ENCODE data around the gene TCF7L1. TPM values are rescaled to one million over a fixed set of nuclear protein-coding genes. Genes with fewer than 3 reads are reported as not detected.

The TCF7L1 gene
- polyA plus RNA-seq, 1 donor (not counting 4 experiments of a cell fraction or from before 2014, with no cell fraction given), result 1.0 TPM

- Histone ChIP-seq H3K9me3 (ENCODE audit: control insufficient read depth, low read depth, low read length) (no peaks in the 10 kb centered on the region), H3K79me2 (ENCODE audit: control insufficient read depth, insufficient read depth, low read length) (peaks cover 2% of the 10 kb centered on the region), H3K4me1 (ENCODE audit: control insufficient read depth, extremely low read depth, insufficient read depth, low read length) (peaks cover 8% of the 10 kb centered on the region), H3K9me1 (ENCODE audit: control insufficient read depth, extremely low read depth, insufficient read depth, low read length) (no peaks in the 10 kb centered on the region), H3K4me2 (ENCODE audit: control insufficient read depth, extremely low read depth, insufficient read depth, low read depth, low read length) (peak overlapping the region; percentile 85), H3K9ac (ENCODE audit: control insufficient read depth, extremely low read depth, insufficient read depth, low read length) (peak overlapping the region; percentile 41), H2AFZ (ENCODE audit: control insufficient read depth, low read length) (peak overlapping the region; percentile 58), H3K4me3 (ENCODE audit: control insufficient read depth in 2 of 3, extremely low read depth in 1 of 3, insufficient read depth in 2 of 3, low read depth in 1 of 3, low read length in 3 of 3) (peak overlapping the region; percentile 53 to 74 (median 67)), H3K27me3 (ENCODE audit: control insufficient read depth, extremely low read depth, insufficient read depth, low read length) (peaks cover 13% of the 10 kb centered on the region), H3K36me3 (ENCODE audit: control insufficient read depth in 2 of 2, extremely low read depth in 1 of 2, insufficient read depth in 2 of 2, low read length in 2 of 2) (no peaks in the 10 kb centered on the region), H4K20me1 (ENCODE audit: control insufficient read depth, extremely low read depth, insufficient read depth, low read length) (no peaks in the 10 kb centered on the region), H3K27ac (ENCODE audit: control insufficient read depth, insufficient read depth, low read length) (no peak overlapping the region)
- DNase-seq (ENCODE audit: low read depth, low spot score) (no peak), FAIRE-seq (no peak)
- dilution Hi-C loops (cut with MboI; ENCODE audit: extremely low pct_ligation_motif_present, low sequenced_read_pairs), result no loop called here
- no peak for TF ChIP-seq EZH2 (IDR thresholded peaks at IDR 0.05; ENCODE audit: low read length)
- TF ChIP-seq, protein P1, sequence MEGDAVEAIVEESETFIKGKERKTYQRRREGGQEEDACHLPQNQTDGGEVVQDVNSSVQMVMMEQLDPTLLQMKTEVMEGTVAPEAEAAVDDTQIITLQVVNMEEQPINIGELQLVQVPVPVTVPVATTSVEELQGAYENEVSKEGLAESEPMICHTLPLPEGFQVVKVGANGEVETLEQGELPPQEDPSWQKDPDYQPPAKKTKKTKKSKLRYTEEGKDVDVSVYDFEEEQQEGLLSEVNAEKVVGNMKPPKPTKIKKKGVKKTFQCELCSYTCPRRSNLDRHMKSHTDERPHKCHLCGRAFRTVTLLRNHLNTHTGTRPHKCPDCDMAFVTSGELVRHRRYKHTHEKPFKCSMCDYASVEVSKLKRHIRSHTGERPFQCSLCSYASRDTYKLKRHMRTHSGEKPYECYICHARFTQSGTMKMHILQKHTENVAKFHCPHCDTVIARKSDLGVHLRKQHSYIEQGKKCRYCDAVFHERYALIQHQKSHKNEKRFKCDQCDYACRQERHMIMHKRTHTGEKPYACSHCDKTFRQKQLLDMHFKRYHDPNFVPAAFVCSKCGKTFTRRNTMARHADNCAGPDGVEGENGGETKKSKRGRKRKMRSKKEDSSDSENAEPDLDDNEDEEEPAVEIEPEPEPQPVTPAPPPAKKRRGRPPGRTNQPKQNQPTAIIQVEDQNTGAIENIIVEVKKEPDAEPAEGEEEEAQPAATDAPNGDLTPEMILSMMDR (optimal IDR thresholded peaks at IDR 0.05 in 1 of 3, IDR thresholded peaks at IDR 0.05 in 1 of 3, conservative IDR thresholded peaks at IDR 0.05 in 1 of 3; ENCODE audit: extremely low read depth in 1 of 3, insufficient read depth in 2 of 3, low read length in 3 of 3), result no peak
Observed at GRCh38 chr2:85132397-85132796, 795 bp upstream of the TCF7L1 start.

DNA sequence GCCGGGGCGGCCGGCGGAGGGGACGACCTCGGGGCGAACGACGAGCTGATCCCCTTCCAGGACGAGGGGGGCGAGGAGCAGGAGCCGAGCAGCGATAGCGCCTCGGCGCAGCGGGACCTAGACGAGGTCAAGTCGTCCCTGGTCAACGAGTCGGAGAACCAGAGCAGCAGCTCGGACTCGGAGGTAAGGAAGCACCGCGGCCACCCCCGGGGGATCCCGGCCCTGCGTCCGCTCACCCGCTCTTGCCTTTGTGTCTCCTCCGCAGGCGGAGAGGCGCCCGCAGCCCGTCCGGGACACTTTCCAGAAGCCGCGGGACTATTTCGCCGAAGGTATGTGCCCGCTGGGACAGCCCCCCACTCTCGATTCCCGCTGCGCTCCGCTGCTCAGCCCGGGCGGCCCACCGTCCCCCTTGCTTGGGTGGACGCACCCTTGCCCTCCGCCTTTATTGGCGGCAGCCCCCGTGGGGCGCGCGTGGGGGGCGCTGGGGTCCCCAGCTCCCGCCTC, 611 bp downstream of the TCF7L1 start:
- Histone ChIP-seq H3K36me3 (ENCODE audit: control insufficient read depth in 2 of 2, extremely low read depth in 1 of 2, insufficient read depth in 2 of 2, low read length in 2 of 2) (no peaks in the 10 kb centered on the region), H3K9me3 (ENCODE audit: control insufficient read depth, low read depth, low read length) (no peaks in the 10 kb centered on the region), H3K9me1 (ENCODE audit: control insufficient read depth, extremely low read depth, insufficient read depth, low read length) (no peaks in the 10 kb centered on the region), H2AFZ (ENCODE audit: control insufficient read depth, low read length) (peak overlapping the region; percentile 85), H3K79me2 (ENCODE audit: control insufficient read depth, insufficient read depth, low read length) (peaks cover 2% of the 10 kb centered on the region), H3K4me3 (ENCODE audit: control insufficient read depth in 2 of 3, extremely low read depth in 1 of 3, insufficient read depth in 2 of 3, low read depth in 1 of 3, low read length in 3 of 3) (peak overlapping the region; percentile 61 to 79 (median 72)), H3K4me2 (ENCODE audit: control insufficient read depth, extremely low read depth, insufficient read depth, low read depth, low read length) (peak overlapping the region; percentile 81), H3K27me3 (ENCODE audit: control insufficient read depth, extremely low read depth, insufficient read depth, low read length) (peaks cover 13% of the 10 kb centered on the region), H3K4me1 (ENCODE audit: control insufficient read depth, extremely low read depth, insufficient read depth, low read length) (peaks cover 8% of the 10 kb centered on the region), H3K27ac (ENCODE audit: control insufficient read depth, insufficient read depth, low read length) (no peak overlapping the region), H4K20me1 (ENCODE audit: control insufficient read depth, extremely low read depth, insufficient read depth, low read length) (no peaks in the 10 kb centered on the region), H3K9ac (ENCODE audit: control insufficient read depth, extremely low read depth, insufficient read depth, low read length) (peak overlapping the region; percentile 75)
- no peak for DNase-seq (ENCODE audit: low read depth, low spot score)
- dilution Hi-C loops (cut with MboI; ENCODE audit: extremely low pct_ligation_motif_present, low sequenced_read_pairs), result no loop called here
- TF ChIP-seq, protein P1 (optimal IDR thresholded peaks at IDR 0.05 in 1 of 3, IDR thresholded peaks at IDR 0.05 in 1 of 3, conservative IDR thresholded peaks at IDR 0.05 in 1 of 3; ENCODE audit: extremely low read depth in 1 of 3, insufficient read depth in 2 of 3, low read length in 3 of 3), result no peak
- peak; percentile 37 for TF ChIP-seq EZH2 (IDR thresholded peaks at IDR 0.05; ENCODE audit: low read length)
- FAIRE-seq, result no peak

Data from keratinocyte (primary cell).